ENCODE results near the gene ARMC9. TPM values are rescaled to one million over a fixed set of nuclear protein-coding genes. Genes with fewer than 3 reads are reported as not detected.

The ARMC9 gene
- total and polyA plus RNA-seq, 2 of the 13 experiments (the other 11 are each of a cell fraction or from before 2014, with no cell fraction given), result 9.1 to 12.8 TPM

DNA sequence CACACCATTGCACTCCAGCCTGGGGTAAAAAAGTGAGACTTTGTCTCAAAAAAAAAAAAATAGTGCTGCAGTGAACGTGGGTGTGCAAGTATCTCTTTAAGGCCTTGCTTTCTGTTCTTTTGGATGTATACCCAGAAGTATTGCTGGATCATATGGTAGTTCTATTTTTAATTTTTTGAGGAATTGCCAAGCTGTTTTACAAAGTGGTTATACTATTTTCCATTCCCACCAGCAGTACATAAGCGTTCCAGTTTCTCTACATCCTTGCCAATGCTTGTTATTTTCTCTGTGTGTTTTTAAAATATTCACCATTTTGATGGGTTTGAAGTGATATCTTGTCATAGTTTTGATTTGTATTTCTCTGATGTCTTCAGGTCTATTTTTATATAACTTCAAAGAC is 13.1 kb downstream of the ARMC9 start:
- H3K9me3 ChIP-seq (ENCODE audit: low read length), result no peaks in the 10 kb centered on the region
- H3K9ac ChIP-seq (ENCODE audit: insufficient read depth, low read depth, low read length), result no peak overlapping the region
- FAIRE-seq (no peak), DNase-seq (ENCODE audit: low spot score) (no peak), ATAC-seq (no peak)
- peaks cover 5 to 7% of the 10 kb centered on the region in 2 experiments; a peak in 4 of 5 replicates for H3K36me3 ChIP-seq (replicated peaks in 1 of 2; ENCODE audit: control insufficient read depth in 1 of 2, insufficient read depth in 2 of 2, low read length in 2 of 2)
- no peaks in the 10 kb centered on the region for H4K20me1 ChIP-seq (ENCODE audit: insufficient read depth, low read length)
- H3K79me2 ChIP-seq (ENCODE audit: insufficient read depth, low read length), result no peaks in the 10 kb centered on the region
- POLR2A ChIA-PET, result no interaction called here
- no peak overlapping the region for H2AFZ ChIP-seq (ENCODE audit: low read length)
- 90% methylated on average over 2 of the region's 2 CpGs for WGBS (ENCODE audit: low lambda C conversion rate)
- intact Hi-C loops (cut with micrococcal nuclease; ENCODE audit: unreplicated experiment) (no loop called here), in situ Hi-C loops (cut with HindIII; ENCODE audit: extremely low pct_ligation_motif_present, low pct_unique_long_range_greater_than_20kb) (no loop called here)
- no TSS peak for BruUV-seq (replicated peaks)
- H3K4me3 ChIP-seq (replicated peaks in 1 of 3; ENCODE audit: insufficient read depth in 1 of 3, low read depth in 2 of 3, low read length in 3 of 3), result no peak overlapping the region
- no peak for TF ChIP-seq ETV6 (CRISPR knock-in tag; conservative IDR thresholded peaks at IDR 0.05)
- no peak for TF ChIP-seq ZNF747 (CRISPR knock-in tag; IDR thresholded peaks at IDR 0.05; ENCODE audit: borderline replicate concordance)
- TF ChIP-seq SMARCC2 (IDR thresholded peaks at IDR 0.05), result no peak
- TF ChIP-seq U2AF1 (optimal IDR thresholded peaks at IDR 0.05; ENCODE audit: low read depth, low read length), result no peak
- TF ChIP-seq ZNF570 (CRISPR knock-in tag; IDR thresholded peaks at IDR 0.05; ENCODE audit: borderline replicate concordance), result no peak
- TF ChIP-seq GTF2F1 (IDR thresholded peaks at IDR 0.05; ENCODE audit: low read length), result no peak
- TF ChIP-seq, protein P1, sequence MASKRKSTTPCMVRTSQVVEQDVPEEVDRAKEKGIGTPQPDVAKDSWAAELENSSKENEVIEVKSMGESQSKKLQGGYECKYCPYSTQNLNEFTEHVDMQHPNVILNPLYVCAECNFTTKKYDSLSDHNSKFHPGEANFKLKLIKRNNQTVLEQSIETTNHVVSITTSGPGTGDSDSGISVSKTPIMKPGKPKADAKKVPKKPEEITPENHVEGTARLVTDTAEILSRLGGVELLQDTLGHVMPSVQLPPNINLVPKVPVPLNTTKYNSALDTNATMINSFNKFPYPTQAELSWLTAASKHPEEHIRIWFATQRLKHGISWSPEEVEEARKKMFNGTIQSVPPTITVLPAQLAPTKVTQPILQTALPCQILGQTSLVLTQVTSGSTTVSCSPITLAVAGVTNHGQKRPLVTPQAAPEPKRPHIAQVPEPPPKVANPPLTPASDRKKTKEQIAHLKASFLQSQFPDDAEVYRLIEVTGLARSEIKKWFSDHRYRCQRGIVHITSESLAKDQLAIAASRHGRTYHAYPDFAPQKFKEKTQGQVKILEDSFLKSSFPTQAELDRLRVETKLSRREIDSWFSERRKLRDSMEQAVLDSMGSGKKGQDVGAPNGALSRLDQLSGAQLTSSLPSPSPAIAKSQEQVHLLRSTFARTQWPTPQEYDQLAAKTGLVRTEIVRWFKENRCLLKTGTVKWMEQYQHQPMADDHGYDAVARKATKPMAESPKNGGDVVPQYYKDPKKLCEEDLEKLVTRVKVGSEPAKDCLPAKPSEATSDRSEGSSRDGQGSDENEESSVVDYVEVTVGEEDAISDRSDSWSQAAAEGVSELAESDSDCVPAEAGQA (IDR thresholded peaks at IDR 0.05; ENCODE audit: low read depth), result no peak
- TF ChIP-seq, protein P1 (CRISPR knock-in tag; IDR thresholded peaks at IDR 0.05; ENCODE audit: borderline replicate concordance), result no peak
- no peak for TF ChIP-seq SYNCRIP (IDR thresholded peaks at IDR 0.05; ENCODE audit: insufficient read depth, low read depth, low read length)
- no peak for TF ChIP-seq ZNF17 (CRISPR knock-in tag; IDR thresholded peaks at IDR 0.05)
- TF ChIP-seq KMT2B (CRISPR knock-in tag; IDR thresholded peaks at IDR 0.05), result no peak
- H3K27me3 ChIP-seq (ENCODE audit: control insufficient read depth in 1 of 2, insufficient read depth in 2 of 2, low read length in 2 of 2), result no peaks in the 10 kb centered on the region
- CTCF ChIA-PET (ENCODE audit: low intra/inter-chr PET ratio, low total read pairs), result no interaction called here
- H3K27ac ChIP-seq (ENCODE audit: extremely low read length, insufficient read depth, low read length), result no peak overlapping the region
- H3K4me1 ChIP-seq (ENCODE audit: insufficient read depth, low read length), result peaks cover 26% of the 10 kb centered on the region
- H3K4me2 ChIP-seq (ENCODE audit: low read depth, low read length), result no peak overlapping the region

All from HepG2 (cell line).